ENCODE measurements around the gene XG.

XG gene

DNA sequence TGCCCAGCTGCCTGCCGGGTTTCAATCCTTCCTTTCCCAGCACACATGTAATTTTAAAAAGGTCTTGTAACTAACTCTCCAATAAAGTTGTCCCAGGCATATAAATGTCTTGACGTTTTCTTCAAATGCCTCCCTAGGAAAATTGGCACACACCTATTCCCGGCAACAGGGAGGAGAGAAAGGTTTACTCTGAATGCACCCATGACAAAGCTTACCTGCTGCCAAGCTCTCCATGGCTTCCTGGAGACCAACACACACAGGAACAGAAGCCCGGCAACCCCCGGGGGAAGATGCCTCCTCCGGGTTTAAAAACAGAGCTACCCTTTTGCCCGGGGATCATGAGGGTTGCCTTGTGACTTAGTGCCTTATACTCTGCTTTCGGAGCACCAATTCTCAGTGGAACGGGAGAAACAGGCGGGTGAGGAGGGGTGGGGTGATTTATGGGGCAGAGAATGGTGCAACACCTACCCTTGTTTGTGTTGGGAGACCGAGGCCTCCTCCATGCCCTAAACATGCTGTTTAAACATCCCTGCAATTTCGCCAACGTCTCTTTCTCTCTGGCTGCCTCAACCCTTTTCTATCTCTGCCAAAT lies 72.1 kb downstream of the XG start:
- DNase-seq = no peak

DNA sequence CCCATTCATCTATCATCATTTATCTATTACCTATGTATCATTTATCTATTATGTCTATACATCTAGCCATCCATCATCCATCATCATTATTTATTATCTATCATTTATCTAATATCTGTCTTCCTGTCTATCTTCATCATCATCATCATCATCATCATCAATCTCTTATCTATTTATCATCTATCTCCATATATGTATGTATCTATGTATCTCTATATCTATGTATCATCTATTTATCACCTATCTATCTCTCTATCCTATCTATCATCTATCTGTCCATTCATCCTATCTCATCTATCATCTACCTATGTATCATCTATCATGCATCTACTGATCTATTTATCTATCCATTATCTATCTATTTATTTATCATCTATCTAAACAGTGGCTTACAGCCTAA lies 73.0 kb downstream of the XG start:
- no peak for DNase-seq

DNA sequence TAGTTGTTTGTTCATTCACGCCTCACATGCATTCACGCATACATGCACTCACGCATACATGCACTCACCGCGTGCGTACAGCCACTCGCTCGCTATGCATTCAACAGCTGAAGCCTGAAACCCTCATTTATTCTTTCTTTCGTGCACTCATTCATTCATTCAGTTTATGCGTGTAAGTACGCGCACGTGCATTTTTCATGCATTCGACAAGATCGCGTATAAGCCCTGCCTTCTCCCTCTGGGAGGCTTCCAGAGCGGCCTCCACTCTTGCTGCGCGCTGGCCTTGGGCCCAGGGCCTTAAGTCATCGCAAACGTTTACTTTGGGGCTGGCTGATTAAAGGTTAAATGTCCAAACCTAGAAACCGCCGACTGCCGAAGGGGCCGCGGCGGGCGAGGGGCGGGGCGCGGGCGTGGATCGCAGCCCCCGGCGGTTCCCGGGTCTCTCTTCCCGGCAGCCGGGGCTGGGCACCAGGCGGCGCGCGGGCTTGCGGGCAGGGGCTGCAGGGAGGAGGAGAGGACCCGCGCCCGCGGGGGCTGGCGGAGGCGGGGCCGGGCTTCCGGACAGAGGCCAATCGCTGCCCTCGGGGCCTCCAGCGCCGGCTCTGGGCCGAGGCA lies 76.6 kb downstream of the XG start, which contains the start of gene GYG2:
Gene GYG2 (plus strand): TSS at position 587 of the 615 bp plus-strand sequence. CDS start 1,259 bp downstream, outside the sequence.
- no peak for DNase-seq

DNA sequence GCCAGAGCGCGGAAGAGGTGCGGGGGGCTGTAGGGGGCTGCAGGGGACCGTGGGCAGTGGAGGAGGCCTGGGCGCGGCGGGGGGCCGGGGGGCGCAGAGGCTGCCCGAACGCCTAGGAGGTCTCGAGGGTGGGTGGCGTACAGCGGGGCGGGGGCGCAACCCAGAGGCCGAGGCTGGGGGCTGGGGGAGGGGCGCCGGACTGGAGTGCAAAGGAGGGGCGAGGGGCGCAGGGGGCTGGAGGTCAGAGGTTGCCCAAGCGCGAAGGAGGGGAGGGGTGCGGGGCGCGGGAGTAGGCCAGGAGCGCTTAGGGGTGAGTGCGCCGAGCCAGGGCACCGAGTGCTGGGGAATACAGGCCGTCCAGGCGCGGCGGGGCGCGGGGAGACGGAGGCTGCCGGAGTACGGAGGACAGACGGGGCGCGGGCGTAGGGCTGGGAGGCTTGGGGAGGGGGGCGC lies 77.1 kb downstream of the XG start:
- no peak for DNase-seq

DNA sequence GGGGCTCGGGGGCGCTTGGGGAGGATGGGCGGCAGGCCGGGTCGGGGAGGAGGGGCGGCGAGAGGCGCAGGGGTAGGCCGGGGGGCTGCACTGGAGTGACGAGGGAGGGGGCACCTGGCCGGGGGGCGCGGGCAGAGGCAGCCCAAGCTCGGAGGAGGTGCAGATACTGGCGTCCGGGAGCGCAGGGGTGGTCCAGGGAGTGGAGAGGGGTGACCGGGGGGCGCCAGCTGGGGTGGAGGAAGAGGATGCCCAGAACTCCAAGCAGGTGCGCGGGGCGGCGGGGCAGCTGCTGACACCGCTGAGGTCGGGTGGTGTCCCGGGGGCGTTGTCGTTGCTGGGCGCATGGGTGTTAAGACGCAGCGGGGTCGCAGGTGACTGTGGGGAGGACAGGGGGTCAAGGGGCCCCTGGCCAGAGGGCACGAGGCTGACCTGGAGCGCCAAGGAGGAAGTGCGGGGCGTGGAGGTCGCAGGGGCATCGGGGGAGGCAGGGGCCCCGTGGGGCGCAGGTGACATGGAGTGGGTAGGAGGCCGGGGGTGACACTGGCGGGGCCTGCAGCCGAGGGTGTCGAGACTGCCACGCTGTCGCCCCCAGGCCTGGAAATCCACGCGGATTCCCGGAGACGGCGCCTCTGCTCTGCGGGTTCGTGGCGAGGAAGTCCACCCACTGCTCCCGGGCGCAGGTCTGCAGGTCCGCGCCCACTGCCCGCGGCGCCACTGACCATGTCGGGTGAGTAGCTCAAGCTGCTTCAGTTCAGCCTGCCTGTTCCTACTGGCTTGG lies 77.8 kb downstream of the XG start:
- no peak for DNase-seq

DNA sequence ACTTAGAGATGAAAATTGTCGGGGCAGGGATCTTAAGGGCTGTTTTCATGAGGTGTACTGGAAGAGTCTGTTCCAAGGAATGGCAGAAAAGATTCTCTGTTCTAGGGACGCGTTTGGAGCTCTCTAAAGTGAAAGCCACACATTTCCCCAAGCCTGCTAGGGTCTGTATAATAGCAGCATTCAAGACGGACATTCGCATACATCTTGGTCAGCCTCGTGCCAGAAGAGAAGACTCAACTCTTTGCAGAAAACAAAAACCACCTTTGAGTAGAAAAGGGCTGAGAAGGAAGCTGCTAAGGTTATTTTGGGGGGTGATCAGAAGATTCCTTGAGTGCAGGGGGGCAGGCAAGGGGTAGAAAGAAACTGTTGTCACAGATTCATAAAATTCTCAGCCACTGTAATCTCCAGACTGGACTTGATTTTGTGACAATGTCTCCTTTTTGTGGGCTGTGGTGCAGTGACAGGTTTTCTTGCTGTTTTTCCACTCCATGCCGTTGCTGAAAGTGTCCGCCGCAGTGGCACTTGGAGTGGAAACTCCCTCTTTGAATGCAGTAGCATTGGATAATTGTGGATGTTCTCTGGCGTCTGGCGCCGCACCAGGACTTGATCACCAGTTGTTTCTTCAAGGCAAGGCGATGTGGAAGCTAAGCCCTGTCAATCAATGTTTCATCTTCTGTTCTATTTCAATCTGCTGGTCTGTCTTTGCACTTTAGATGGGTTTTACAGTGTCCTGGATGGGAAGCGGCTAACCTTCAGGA lies 79.8 kb downstream of the XG start:
- no peak for DNase-seq

DNA sequence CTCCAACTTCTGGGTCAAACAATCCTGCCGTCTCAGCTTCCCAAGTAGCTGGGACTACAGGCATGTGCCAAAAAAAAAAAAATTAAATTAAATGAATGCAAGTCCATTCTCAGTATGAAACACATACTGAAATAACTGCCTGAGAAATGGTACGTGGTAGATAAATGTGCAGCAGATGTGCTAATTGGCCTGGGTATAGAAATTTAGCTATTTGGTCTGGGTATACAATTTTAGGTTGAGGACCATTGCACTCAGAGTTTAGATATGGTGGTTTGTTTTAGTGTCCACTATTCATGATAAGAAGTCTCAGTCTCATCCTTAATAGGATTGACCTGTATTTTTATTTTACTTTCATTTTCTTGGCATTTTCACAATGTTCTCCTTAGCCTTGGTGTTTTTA lies 86.1 kb downstream of the XG start:
- no peak for DNase-seq

DNA sequence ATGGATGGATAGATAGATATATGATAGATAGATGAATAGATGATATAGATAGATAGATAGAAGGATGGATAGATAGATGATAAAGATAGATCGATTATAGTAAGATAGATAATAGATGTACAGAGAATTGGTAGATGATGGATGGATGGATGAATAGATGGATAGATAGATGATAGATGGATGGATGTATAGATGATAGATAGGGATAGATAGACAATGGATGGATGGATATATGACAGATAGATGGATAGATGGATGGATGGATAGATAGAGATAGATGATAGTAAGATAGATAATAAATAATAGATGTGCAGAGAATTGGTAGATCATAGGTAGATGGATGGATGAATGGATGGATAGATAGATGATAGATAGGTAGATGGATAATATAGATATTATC lies 89.1 kb downstream of the XG start:
- DNase-seq = no peak

DNA sequence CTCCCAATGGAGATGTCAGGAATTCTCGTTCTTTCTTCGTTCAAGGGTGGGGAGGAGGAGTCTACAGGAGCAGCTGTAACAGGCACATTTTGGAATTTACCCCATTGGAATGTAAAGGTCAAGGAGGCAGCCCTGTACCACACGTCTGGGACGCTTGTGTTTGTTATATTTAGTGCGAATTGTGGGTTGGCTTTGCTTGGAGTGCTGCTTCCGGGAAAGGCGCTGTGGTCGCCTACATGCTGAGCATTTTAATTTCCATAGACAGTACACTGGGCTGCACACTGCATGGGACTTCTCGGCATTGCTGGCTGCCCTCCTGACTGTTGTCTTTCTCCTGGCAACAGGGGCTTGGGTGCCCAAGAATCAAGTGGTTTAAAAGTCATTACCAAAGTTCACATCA lies 89.7 kb downstream of the XG start:
- no peak for DNase-seq

DNA sequence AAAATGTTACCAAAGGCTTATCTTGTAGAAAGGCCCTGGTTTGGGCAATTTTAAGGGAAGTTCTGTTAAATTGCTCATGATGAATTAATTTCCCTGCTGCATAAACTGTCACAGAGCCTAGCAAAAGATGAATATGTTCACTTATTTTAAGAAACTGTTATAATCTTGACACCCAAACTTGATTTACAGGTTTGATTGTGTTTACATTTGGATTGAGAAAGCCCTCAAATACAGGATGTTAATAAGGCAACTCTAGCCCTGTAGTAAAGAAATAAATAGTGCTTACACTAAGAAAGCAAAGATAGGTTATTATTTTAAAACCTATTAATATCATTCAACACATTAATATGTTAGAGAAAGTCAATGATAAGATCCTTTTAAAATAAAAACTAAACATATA lies 95.2 kb downstream of the XG start:
- no peak for DNase-seq

DNA sequence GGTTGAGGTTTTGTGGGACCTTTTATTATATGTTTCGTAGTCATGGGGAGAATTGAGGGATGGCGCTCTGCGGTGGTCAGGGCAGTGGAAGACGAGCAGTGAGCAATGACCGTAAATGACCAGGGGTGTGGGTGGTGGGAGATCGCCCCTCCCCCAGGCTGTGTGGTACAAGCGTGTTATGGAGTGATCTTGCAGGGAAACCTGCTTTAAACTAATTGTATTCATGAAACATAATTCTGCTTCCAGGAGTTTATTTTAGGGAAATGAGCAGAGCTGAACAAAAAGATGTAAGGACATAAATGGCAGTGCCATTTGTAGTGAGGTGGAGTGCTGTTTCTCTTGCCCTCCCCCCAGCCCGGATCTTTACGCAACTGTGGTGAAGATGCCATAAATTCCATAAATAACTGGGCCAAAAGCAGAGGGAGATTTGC lies 97.0 kb downstream of the XG start:
- DNase-seq = no peak

DNA sequence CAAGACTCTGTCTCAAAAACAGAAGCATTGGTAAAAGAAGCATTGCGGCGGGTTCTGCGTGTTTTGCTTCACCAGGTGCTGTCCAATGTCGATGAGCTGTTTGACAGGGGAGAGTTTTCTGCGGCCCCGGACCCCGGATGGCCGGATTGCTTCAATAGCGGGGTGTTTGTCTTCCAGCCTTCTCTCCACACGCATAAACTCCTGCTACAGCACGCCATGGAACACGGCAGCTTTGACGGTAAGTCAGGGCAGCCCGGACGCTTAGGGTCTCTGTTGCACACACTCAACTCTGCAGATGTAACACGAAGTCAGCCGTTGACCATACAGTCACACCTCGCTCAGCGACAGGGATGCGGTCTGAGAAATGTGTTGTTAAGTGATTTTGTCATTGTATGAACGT lies 103.1 kb downstream of the XG start:
- no peak for DNase-seq

DNA sequence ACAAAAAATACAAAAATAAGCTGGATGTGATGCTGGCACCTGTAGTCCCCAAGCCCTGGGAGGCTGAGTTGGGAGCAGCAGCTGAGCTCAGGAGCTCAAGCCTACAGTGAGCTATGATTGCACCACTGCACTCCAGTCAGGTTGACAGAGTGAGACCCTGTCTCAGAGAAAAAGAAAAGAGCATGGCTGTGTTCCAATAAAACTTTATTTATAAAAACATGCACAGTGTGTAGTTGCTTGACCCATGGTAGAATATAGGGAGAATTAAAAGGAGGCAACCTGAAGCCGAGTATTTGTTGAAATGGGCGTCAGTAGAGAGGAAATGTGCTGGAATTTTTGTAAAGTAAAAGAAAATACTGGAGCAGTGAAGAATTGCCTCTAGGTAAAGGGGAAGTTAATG lies 103.9 kb downstream of the XG start:
- no peak for DNase-seq

DNA sequence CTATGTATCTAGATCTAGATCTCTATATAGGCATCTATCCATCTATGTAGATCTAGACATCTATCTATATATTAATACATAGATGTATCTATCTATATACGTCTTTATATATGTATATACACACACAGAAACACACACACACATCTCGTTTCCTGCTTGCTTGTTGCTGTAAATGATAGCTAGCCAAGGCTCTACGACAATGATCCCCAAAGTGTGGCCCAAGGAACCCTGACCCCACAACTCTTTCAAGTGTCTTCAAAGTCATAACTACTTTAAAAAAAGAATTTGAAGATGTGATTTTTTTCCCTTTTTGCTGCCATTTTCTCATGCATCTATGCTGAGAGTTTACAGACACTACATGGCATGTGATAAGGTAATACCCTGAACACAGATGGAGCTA lies 105.7 kb downstream of the XG start:
- DNase-seq = no peak

DNA sequence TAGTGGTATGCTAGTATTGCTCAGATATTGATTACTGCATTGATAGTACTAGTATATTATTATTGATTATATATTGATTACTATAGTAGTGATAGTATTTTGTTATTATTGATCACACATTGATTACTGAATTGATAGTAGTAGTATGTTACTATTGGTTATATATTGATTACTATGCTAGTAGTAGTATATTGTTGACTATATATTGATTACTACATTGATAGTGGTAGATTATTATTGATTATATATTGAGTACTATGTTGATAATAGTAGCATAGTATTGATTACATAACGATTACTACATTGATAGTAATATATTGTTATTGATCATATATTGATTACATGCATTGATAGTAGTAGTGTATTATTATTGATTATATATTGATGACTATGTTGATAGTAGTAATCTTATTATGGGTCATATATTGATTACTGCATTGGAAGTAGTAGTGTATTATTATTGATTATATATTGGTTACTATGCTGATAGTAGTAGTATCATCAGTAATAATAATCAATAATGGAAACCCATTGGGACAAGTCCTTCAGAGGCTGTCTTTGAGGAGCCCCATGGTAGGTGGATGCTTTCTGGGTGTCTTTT lies 107.5 kb downstream of the XG start:
- no peak for DNase-seq

DNA sequence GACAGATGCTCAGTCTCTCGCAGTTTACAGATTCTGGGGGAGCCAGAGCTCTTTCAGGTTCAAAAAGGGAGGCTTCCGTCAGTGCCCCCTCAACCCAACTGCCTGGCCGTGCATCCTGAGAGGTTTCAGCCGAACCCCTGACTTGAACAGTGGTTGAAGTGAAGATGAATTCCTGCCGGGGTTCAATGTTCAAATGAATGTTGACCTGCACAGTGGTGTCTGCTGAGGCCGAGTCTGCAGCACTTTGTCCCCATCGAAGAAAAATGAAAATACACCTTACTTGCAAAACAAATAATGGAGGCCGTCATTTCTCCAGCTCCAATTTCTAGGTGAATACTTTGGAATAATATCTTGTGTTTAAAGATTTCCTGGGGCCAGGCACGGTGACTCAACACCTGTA lies 110.6 kb downstream of the XG start:
- DNase-seq = no peak

DNA sequence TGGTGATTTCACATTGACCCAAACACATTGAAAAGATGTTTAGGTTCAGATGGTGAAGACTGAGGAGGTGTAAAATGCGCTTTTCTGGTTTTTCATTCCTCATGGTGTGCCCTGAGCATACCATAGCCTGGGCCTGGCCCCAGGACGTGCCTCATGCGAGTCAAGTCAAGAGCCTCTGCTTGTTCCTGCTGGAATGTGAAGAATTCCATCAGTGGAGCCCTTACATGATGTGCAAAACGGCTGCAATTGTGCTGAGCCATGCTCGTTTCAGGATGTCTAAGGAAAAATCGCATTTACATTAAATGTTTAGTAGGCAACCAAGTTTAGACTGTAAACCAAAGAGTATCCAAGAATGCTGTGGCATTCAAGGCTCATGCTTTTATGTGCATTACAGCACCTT lies 111.8 kb downstream of the XG start:
- no peak for DNase-seq

Data from activated effector memory CD4-positive, alpha-beta T cell treated with anti-CD3 and anti-CD28 coated beads, Interleukin-2, amount 50 U/mL, for 16 hours (primary cell).